Hepatocyte (in vitro differentiated cells): ENCODE results near the gene ZFPM1. TPM values are rescaled to one million over a fixed set of nuclear protein-coding genes. Genes with fewer than 3 reads are reported as not detected.

Source experiments
- DNase-seq: peaks from one replicate; pipeline ENCODE4 v3.0.0-alpha.2; 2016; ENCODE audit warnings: low spot score
- H2AFZ ChIP-seq: fragments of 200-600 bp; sonication (generic); 2 replicates; pipeline ENCODE4 v1.6.0; 2016; ENCODE audit warnings: antibody characterized with exemption, mild to moderate bottlenecking
- H3K27ac ChIP-seq: fragments of 200-600 bp; sonication (generic); 2 replicates; pipeline ENCODE4 v1.5.1; 2016; ENCODE audit warnings: mild to moderate bottlenecking
- H3K27me3 ChIP-seq: fragments of 200-600 bp; sonication (generic); 2 replicates; pipeline ENCODE4 v1.6.1; 2016
- H3K36me3 ChIP-seq: fragments of 200-600 bp; sonication (generic); replicated peaks from 2 replicates; pipeline ENCODE4 v1.5.1; 2016; ENCODE audit warnings: low read depth; ENCODE audit not compliant: insufficient read depth
- H3K4me1 ChIP-seq: fragments of 200-600 bp; sonication (generic); 2 replicates; pipeline ENCODE4 v1.5.1; 2016; ENCODE audit warnings: mild to moderate bottlenecking, moderate library complexity; ENCODE audit not compliant: insufficient read depth
- H3K4me2 ChIP-seq: fragments of 200-600 bp; sonication (generic); 2 replicates; pipeline ENCODE4 v1.6.0; 2016
- H3K4me3 ChIP-seq: fragments of 200-600 bp; sonication (generic); 2 replicates; pipeline ENCODE4 v1.5.1; 2016; ENCODE audit warnings: mild to moderate bottlenecking
- H3K79me2 ChIP-seq: fragments of 200-600 bp; sonication (generic); 2 replicates; pipeline ENCODE4 v1.6.0; 2017; ENCODE audit warnings: mild to moderate bottlenecking
- H3K9me2 ChIP-seq: fragments of 200-600 bp; sonication (generic); replicated peaks from 2 replicates; pipeline ENCODE4 v1.6.0; 2017; ENCODE audit warnings: mild to moderate bottlenecking; ENCODE audit not compliant: insufficient read depth
- H3K9me3 ChIP-seq: fragments of 200-600 bp; sonication (generic); 2 replicates; pipeline ENCODE4 v1.5.1; 2016; ENCODE audit warnings: low read depth, mild to moderate bottlenecking
- H4K20me1 ChIP-seq: fragments of 200-600 bp; sonication (generic); 2 replicates; pipeline ENCODE4 v1.6.0; 2016; ENCODE audit warnings: mild to moderate bottlenecking; ENCODE audit not compliant: insufficient read depth, poor library complexity, severe bottlenecking
- CTCF ChIP-seq: fragments of 200-600 bp; sonication (generic); IDR thresholded peaks from 2 replicates; pipeline ENCODE4 v1.5.1; 2016; ENCODE audit warnings: antibody characterized with exemption, mild to moderate bottlenecking; ENCODE audit not compliant: poor library complexity
- EZH2 ChIP-seq: fragments of 200-600 bp; sonication (generic); IDR thresholded peaks from 2 replicates; pipeline ENCODE4 v1.6.1; 2016; ENCODE audit warnings: antibody characterized with exemption, mild to moderate bottlenecking, borderline replicate concordance
- EZH2phosphoT487 ChIP-seq: fragments of 200-600 bp; sonication (generic); IDR thresholded peaks from one replicate; pipeline ENCODE4 v1.6.1; 2018; ENCODE audit warnings: antibody characterized with exemption, mild to moderate bottlenecking, low read depth, moderate library complexity; ENCODE audit not compliant: unreplicated experiment, severe bottlenecking
- WGBS: methylation state at CpG from one replicate; pipeline ENCODE4 v1.1.6; 2016; ENCODE audit warnings: low lambda C conversion rate; ENCODE audit errors: missing lambda C conversion rate; 5-methylcytosine and 5-hydroxymethylcytosine counted together
- polyA plus RNA-seq: library from polyadenylated mRNA; unstranded; fragments of >200 nt; fragmentation: Nextera tagmentation; extraction: Ambion mirVana; gene quantifications from 2 replicates; pipeline ENCODE4 v1.2.1, GENCODE V29; 2016
- total RNA-seq: library from RNA; depleted of rRNA; stranded (reverse); fragments of >200 nt; gene quantifications from 2 replicates; pipeline ENCODE4 v1.2.3, GENCODE V29; 2014

Gene ZFPM1
- total and polyA plus RNA-seq, 2 experiments from 2014 or later, result 4.1 to 11.9 TPM

DNA sequence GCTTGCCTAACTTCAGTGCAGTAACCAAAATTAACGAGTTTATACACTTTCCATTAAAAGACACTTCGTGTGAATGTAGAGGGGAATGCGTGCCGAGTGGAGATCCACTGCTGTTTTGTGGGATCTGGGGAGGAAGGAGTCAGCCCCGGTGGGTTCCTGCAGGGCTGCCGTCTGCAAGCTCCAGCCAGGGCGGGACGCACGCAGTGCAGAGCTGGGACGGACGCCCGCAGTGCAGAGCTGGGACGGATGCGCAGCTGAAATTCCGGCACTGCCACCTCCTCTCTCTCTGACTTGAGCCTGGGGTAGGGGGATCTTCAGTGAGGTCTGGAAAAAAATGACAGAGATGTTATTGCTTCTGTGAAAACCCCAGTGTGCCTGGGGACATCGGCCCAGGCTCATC, 100.7 kb downstream of the ZFPM1 start:
- Histone ChIP-seq H3K36me3 (no peaks in the 10 kb centered on the region), H3K4me3 (no peak overlapping the region), H4K20me1 (no peaks in the 10 kb centered on the region), H2AFZ (no peak overlapping the region), H3K27ac (no peak overlapping the region), H3K79me2 (no peaks in the 10 kb centered on the region), H3K4me1 (no peaks in the 10 kb centered on the region), H3K27me3 (peaks cover under 1% of the 10 kb centered on the region), H3K9me3 (no peaks in the 10 kb centered on the region), H3K4me2 (no peak overlapping the region), H3K9me2 (no peaks in the 10 kb centered on the region)
- WGBS, result 92% methylated on average over 16 of the region's 16 CpGs
- no peak for DNase-seq
- TF ChIP-seq EZH2phosphoT487, result no peak
- no peak for TF ChIP-seq CTCF
- no peak for TF ChIP-seq EZH2

DNA sequence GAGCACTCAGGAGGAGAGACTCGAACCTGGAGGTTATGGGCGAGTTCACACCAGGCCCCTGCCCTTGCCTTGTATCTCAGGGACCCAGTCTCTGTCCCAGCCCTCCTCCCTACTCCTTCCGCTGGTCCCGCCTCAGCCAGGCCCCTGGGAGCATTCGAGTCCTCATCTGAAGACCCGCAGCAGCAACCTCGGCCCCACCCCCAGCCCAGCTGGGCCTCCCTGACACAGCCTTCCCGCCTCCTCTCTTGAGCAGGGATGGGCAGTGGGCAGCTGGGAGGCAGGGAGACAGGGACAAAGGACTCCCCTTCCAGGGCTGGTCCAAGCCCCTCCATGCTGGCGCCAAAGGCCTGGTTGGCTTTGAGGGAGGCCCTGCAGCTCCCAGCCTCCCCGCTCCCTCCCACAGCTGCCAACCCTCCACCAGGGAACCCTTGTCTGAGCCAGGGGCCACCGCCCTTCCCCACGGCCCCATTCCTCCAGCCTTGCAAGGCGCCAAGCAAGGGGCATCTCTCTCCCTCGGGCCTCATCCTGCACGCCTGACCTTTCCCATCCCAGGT, 101.7 kb downstream of the ZFPM1 start:
- H3K4me1 ChIP-seq, result no peaks in the 10 kb centered on the region
- H3K4me2 ChIP-seq, result no peak overlapping the region
- no peaks in the 10 kb centered on the region for H3K36me3 ChIP-seq
- H4K20me1 ChIP-seq, result no peaks in the 10 kb centered on the region
- H3K9me2 ChIP-seq, result no peaks in the 10 kb centered on the region
- no peak for TF ChIP-seq CTCF
- no peaks in the 10 kb centered on the region for H3K79me2 ChIP-seq
- no peak for DNase-seq
- H3K4me3 ChIP-seq, result no peak overlapping the region
- WGBS, result 73% methylated on average over 14 of the region's 15 CpGs
- no peaks in the 10 kb centered on the region for H3K27me3 ChIP-seq
- H2AFZ ChIP-seq, result no peak overlapping the region
- no peaks in the 10 kb centered on the region for H3K9me3 ChIP-seq
- no peak overlapping the region for H3K27ac ChIP-seq

- H3K4me2 ChIP-seq, result no peak overlapping the region
- no peaks in the 10 kb centered on the region for H3K79me2 ChIP-seq
These were observed 103.4 kb downstream of the ZFPM1 start for GRCh38 chr16:88556294-88556988.

More at GRCh38 chr16:88556294-88556988, 103.4 kb downstream of the ZFPM1 start:
- WGBS, result 83% methylated on average over 13 of the region's 15 CpGs
- Histone ChIP-seq H3K4me1 (no peaks in the 10 kb centered on the region), H3K27ac (no peak overlapping the region), H3K27me3 (no peaks in the 10 kb centered on the region), H2AFZ (no peak overlapping the region), H3K36me3 (no peaks in the 10 kb centered on the region), H4K20me1 (no peaks in the 10 kb centered on the region), H3K9me2 (no peaks in the 10 kb centered on the region), H3K9me3 (no peaks in the 10 kb centered on the region), H3K4me3 (no peak overlapping the region)
- no peak for DNase-seq
- TF ChIP-seq CTCF (no peak), EZH2phosphoT487 (no peak), EZH2 (no peak)
